H1 (cell line): ENCODE data around the gene C14orf93. TPM values are rescaled to one million over a fixed set of nuclear protein-coding genes. Genes with fewer than 3 reads are reported as not detected.
A peak's percentile ranks its signal among the peaks of the same experiment; 100 is the strongest.

Experiments used
- CTCF ChIA-PET: fragments of 300-600 bp; sonication (Branson Sonifier 250); formaldehyde crosslinking; loops from one replicate; lab custom pipeline; 2021; ENCODE audit not compliant: partially characterized antibody; lab: Charles Lee
- POLR2A ChIA-PET: fragments of 300-600 bp; sonication (Branson Sonifier 250); formaldehyde crosslinking; loops from one replicate; lab custom pipeline; 2021; ENCODE audit warnings: inconsistent platforms; ENCODE audit not compliant: partially characterized antibody; lab: Charles Lee
- DNase-seq, 2 experiments: peaks; one replicate each; pipeline versions ENCODE4 v3.0.0 to v3.0.0-alpha.2; 2010 to 2022; ENCODE audit warnings: low spot score in 2 of 2, low read depth in 1 of 2, mixed read lengths in 1 of 2
- FAIRE-seq: peaks from 2 replicates; lab custom pipeline; 2011; peaks lifted over from hg19 to GRCh38; lab: Jason Lieb, UNC
- H2AFZ ChIP-seq: 2 replicates; pipeline ENCODE4 v1.8.1; 2012; ENCODE audit warnings: low read length, inconsistent platforms
- H2AK5ac ChIP-seq: 2 replicates; pipeline ENCODE4 v1.6.1; 2013; ENCODE audit warnings: low read depth, low read length
- H2BK120ac ChIP-seq: replicated peaks from 2 replicates; pipeline ENCODE3; 2013; ENCODE audit warnings: low read depth, low read length, inconsistent platforms
- H2BK12ac ChIP-seq: 2 replicates; pipeline ENCODE4 v1.6.1; 2013; ENCODE audit warnings: low read depth, low read length
- H2BK15ac ChIP-seq: 2 replicates; pipeline ENCODE4 v1.6.1; 2013; ENCODE audit warnings: low read length
- H2BK20ac ChIP-seq: 2 replicates; pipeline ENCODE4 v1.6.1; 2013; ENCODE audit warnings: low read length
- H2BK5ac ChIP-seq: 2 replicates; pipeline ENCODE4 v1.6.1; 2013; ENCODE audit warnings: low read depth, low read length
- H3K14ac ChIP-seq: 2 replicates; pipeline ENCODE4 v1.6.1; 2013; ENCODE audit warnings: inconsistent platforms; ENCODE audit not compliant: insufficient read length
- H3K18ac ChIP-seq: 2 replicates; pipeline ENCODE4 v1.6.1; 2013; ENCODE audit warnings: low read length; ENCODE audit errors: extremely low read depth
- H3K23ac ChIP-seq: 2 replicates; pipeline ENCODE4 v1.6.1; 2013; ENCODE audit warnings: inconsistent platforms; ENCODE audit not compliant: insufficient read length
- H3K23me2 ChIP-seq: 2 replicates; pipeline ENCODE4 v1.6.1; 2013; ENCODE audit warnings: low read depth, low read length
- H3K27ac ChIP-seq: 2 replicates; pipeline ENCODE4 v1.6.1; 2011; ENCODE audit warnings: low read depth, low read length, inconsistent platforms
- H3K27me3 ChIP-seq, 4 experiments: replicated peaks in 1 of 4; 1 replicate in 1 of 4; 2 replicates in 3 of 4; pipeline versions ENCODE4 v1.6.1 to v1.8.1; 2011 to 2013; ENCODE audit warnings: low read length in 3 of 4, mild to moderate bottlenecking in 3 of 4, inconsistent platforms in 2 of 4, mixed read lengths in 2 of 4, moderate library complexity in 1 of 4; ENCODE audit not compliant: control insufficient read depth in 3 of 4, insufficient read depth in 3 of 4; ENCODE audit errors: extremely low read depth in 1 of 4
- H3K36me3 ChIP-seq, 4 experiments: 2 replicates each; pipeline versions ENCODE4 v1.6.1 to v1.8.1; 2011 to 2013; ENCODE audit warnings: mild to moderate bottlenecking in 4 of 4, low read length in 3 of 4, moderate library complexity in 2 of 4, control low read depth in 1 of 4, inconsistent platforms in 1 of 4; ENCODE audit not compliant: insufficient read depth in 4 of 4, control insufficient read depth in 2 of 4
- H3K4ac ChIP-seq: replicated peaks from 2 replicates; pipeline ENCODE3; 2013; ENCODE audit warnings: low read length, low read depth, mixed read lengths, inconsistent platforms; ENCODE audit not compliant: insufficient read length
- H3K4me1 ChIP-seq, 4 experiments: replicated peaks in 1 of 4; 1 replicate in 1 of 4; 2 replicates in 3 of 4; pipeline versions ENCODE4 v1.6.1 to v1.8.1; 2011 to 2013; ENCODE audit warnings: low read length in 3 of 4, inconsistent platforms in 2 of 4, mixed read lengths in 1 of 4; ENCODE audit not compliant: insufficient read depth in 4 of 4, control insufficient read depth in 3 of 4
- H3K4me2 ChIP-seq, 2 experiments: 2 replicates each; pipeline versions ENCODE4 v1.6.1 to v1.8.1; 2011 to 2013; ENCODE audit warnings: low read depth in 2 of 2, low read length in 2 of 2, control low read depth in 1 of 2, inconsistent platforms in 1 of 2, mild to moderate bottlenecking in 1 of 2; ENCODE audit not compliant: insufficient read depth in 1 of 2
- H3K4me3 ChIP-seq, 4 experiments: fragments of 200-600, 300-600 bp in 1 of 4; sonication (generic), shearing (Covaris generic), sonication (Bioruptor Twin) in 1 of 4; 2 replicates each; pipeline versions ENCODE4 v1.5.1 to v1.8.1; 2011 to 2016; ENCODE audit warnings: low read length in 4 of 4, low read depth in 3 of 4, control low read depth in 2 of 4, inconsistent platforms in 2 of 4, mild to moderate bottlenecking in 2 of 4, mixed read lengths in 1 of 4, moderate library complexity in 1 of 4; ENCODE audit not compliant: insufficient read depth in 2 of 4; ENCODE audit errors: extremely low read depth in 1 of 4
- H3K56ac ChIP-seq: replicated peaks from 2 replicates; pipeline ENCODE3; 2013; ENCODE audit warnings: low read depth, mild to moderate bottlenecking, mixed read lengths, low read length, inconsistent platforms; ENCODE audit not compliant: insufficient read length
- H3K79me1 ChIP-seq: 2 replicates; pipeline ENCODE4 v1.6.1; 2013; ENCODE audit warnings: low read depth, low read length, control low read depth
- H3K79me2 ChIP-seq, 2 experiments: 2 replicates each; pipeline versions ENCODE4 v1.6.1 to v1.8.1; 2012 to 2013; ENCODE audit warnings: low read length in 2 of 2, mild to moderate bottlenecking in 2 of 2, inconsistent platforms in 1 of 2; ENCODE audit not compliant: insufficient read depth in 2 of 2, control insufficient read depth in 1 of 2
- H3K9ac ChIP-seq, 4 experiments: replicated peaks in 1 of 4; 1 replicate in 1 of 4; 2 replicates in 3 of 4; pipeline versions ENCODE4 v1.6.1 to v1.8.1; 2011 to 2013; ENCODE audit warnings: low read depth in 3 of 4, low read length in 3 of 4, control low read depth in 2 of 4, mild to moderate bottlenecking in 2 of 4, moderate library complexity in 2 of 4, inconsistent platforms in 1 of 4; ENCODE audit errors: extremely low read depth in 1 of 4
- H3K9me3 ChIP-seq, 2 experiments: 2 replicates each; pipeline versions ENCODE4 v1.6.1 to v1.8.1; 2012 to 2013; ENCODE audit warnings: mild to moderate bottlenecking in 2 of 2, moderate library complexity in 2 of 2, control low read depth in 1 of 2, inconsistent platforms in 1 of 2, low read depth in 1 of 2, low read length in 1 of 2, mixed read lengths in 1 of 2; ENCODE audit not compliant: insufficient read depth in 2 of 2
- H4K20me1 ChIP-seq, 2 experiments: replicated peaks in 1 of 2; 2 replicates each; pipeline versions ENCODE3 to v1.8.1; 2011 to 2013; ENCODE audit warnings: inconsistent platforms in 2 of 2, low read length in 2 of 2, mild to moderate bottlenecking in 1 of 2; ENCODE audit not compliant: insufficient read depth in 2 of 2, control insufficient read depth in 1 of 2
- H4K5ac ChIP-seq: 2 replicates; pipeline ENCODE4 v1.6.1; 2013; ENCODE audit warnings: low read length, low read depth, mixed read lengths, inconsistent platforms; ENCODE audit not compliant: insufficient read length
- H4K8ac ChIP-seq: 2 replicates; pipeline ENCODE4 v1.8.0; 2013; ENCODE audit warnings: mild to moderate bottlenecking, moderate library complexity, low read length, inconsistent platforms; ENCODE audit not compliant: insufficient read depth; ENCODE audit errors: extremely low read depth
- H4K91ac ChIP-seq: replicated peaks from 2 replicates; pipeline ENCODE3; 2013; ENCODE audit warnings: low read length, mixed read lengths, inconsistent platforms; ENCODE audit not compliant: insufficient read length
- ASH2L ChIP-seq: fragments of 200-600, 300-600 bp; sonication (generic); IDR thresholded peaks from one replicate; pipeline ENCODE4 v1.7.1; 2017; ENCODE audit warnings: low read length
- POLR2A ChIP-seq, 2 experiments: IDR thresholded peaks; 1 replicate in 1 of 2; 2 replicates in 1 of 2; pipeline ENCODE4 v1.6.1; 2011; ENCODE audit warnings: low read depth in 2 of 2, low read length in 2 of 2, mild to moderate bottlenecking in 2 of 2; ENCODE audit errors: control extremely low read depth in 1 of 2
- TAF1 ChIP-seq: IDR thresholded peaks from 2 replicates; pipeline ENCODE4 v1.6.1; 2011; ENCODE audit warnings: mild to moderate bottlenecking, low read depth, low read length
- WGBS, 2 experiments: shearing (Covaris generic) in 1 of 2; methylation state at CpG; one replicate each; pipeline versions ENCODE4 v1.1.6 to v1.1.7; 2013 to 2015; ENCODE audit warnings: low lambda C conversion rate in 2 of 2, mixed read lengths in 2 of 2, inconsistent platforms in 1 of 2, low coverage in 1 of 2, missing lambda C conversion rate in 1 of 2; ENCODE audit not compliant: insufficient replicate concordance in 2 of 2, insufficient coverage in 1 of 2, insufficient read length in 1 of 2; ENCODE audit errors: extremely low coverage in 1 of 2, missing lambda C conversion rate in 1 of 2; 5-methylcytosine and 5-hydroxymethylcytosine counted together
- polyA plus RNA-seq, 7 experiments: library from polyadenylated mRNA; depleted of rRNA in 3 of 7; stranded (reverse) in 5 of 7; unstranded in 2 of 7; fragments of >200 nt in 5 of 7; fragments of 200-250 nt in 2 of 7; gene quantifications; 1 replicate in 5 of 7; 2 replicates in 1 of 7; 4 replicates in 1 of 7; pipeline versions ENCODE4 v1.2.1 to v1.2.3, GENCODE V29; 2011 to 2013; ENCODE audit warnings: missing spikeins in 2 of 7, mixed read lengths in 2 of 7
- total RNA-seq: library from RNA; stranded (reverse); fragmentation: NEBNext Ultra II Directional; extraction: Animal tissue kit (Norgen Biotek cat#: 25700); gene quantifications from 2 replicates; pipeline ENCODE4 v1.2.1, GENCODE V29; 2021

The C14orf93 gene
- total and polyA plus RNA-seq, 2 of the 8 experiments (the other 6 are each of a cell fraction or from before 2014, with no cell fraction given): 7.8 to 8.2 TPM

- FAIRE-seq (no peak), DNase-seq (no peak)
- Histone ChIP-seq H2BK20ac (no peak overlapping the region), H4K5ac (no peak overlapping the region), H4K91ac (no peak overlapping the region), H3K56ac (no peak overlapping the region), H2BK120ac (no peak overlapping the region), H2BK12ac (no peak overlapping the region), H3K27me3 (no peaks in the 10 kb centered on the region), H2AFZ (no peak overlapping the region), H3K23me2 (no peaks in the 10 kb centered on the region; the same call in 1 of the 2 replicates), H3K4me2 (no peak overlapping the region), H3K18ac (no peak overlapping the region), H2BK15ac (no peak overlapping the region), H3K36me3 (peaks cover 17 to 69% (median 43%) of the 10 kb centered on the region in 4 experiments), H3K4me3 (no peak overlapping the region), H3K9ac (no peak overlapping the region; a peak in 1 of 7 replicates), H3K79me1 (no peaks in the 10 kb centered on the region; the same call in 1 of the 2 replicates), H3K9me3 (no peaks in the 10 kb centered on the region), H3K27ac (no peak overlapping the region), H3K14ac (no peak overlapping the region), H2BK5ac (no peak overlapping the region), H3K79me2 (peaks cover 0 to 15% of the 10 kb centered on the region in 2 experiments; a peak in 2 of 4 replicates), H3K4ac (no peak overlapping the region), H3K4me1 (peaks cover 6 to 12% (median 11%) of the 10 kb centered on the region in 4 experiments; a peak in 6 of 7 replicates), H4K8ac (no peak overlapping the region), H4K20me1 (peaks cover 0 to 4% of the 10 kb centered on the region in 2 experiments), H3K23ac (no peak overlapping the region), H2AK5ac (no peak overlapping the region)
- TF ChIP-seq POLR2A (IDR thresholded peaks at IDR 0.05; ENCODE audit: control extremely low read depth in 1 of 2, low read depth in 2 of 2, low read length in 2 of 2) (peak in 1 of 2 experiments; percentile 37; a peak in 1 of 3 replicates), ASH2L (no peak), TAF1 (no peak)
- POLR2A ChIA-PET: interaction anchor here (0.8 to 9.7 kb wide), 15 partner anchors 11 to 206 kb away, joined by 3 to 118 read pairs (median 4); partner anchors contain the start of genes AJUBA, HAUS4, OXA1L and PRMT5
- CTCF ChIA-PET: interaction anchor here (0.6 to 7.7 kb wide), 32 partner anchors 9 to 610 kb away, joined by 3 to 175 read pairs (median 6); partner anchors contain the start of genes AJUBA, CDH24 and HAUS4
- WGBS, 2 experiments: 93% methylated on average over 2 of the region's 2 CpGs; no CpG with 5 or more reads in 1 of the 2 experiments
These were observed 37.5 kb downstream of the C14orf93 start for GRCh38 chr14:22972313-22972930.
